CD14-positive monocyte (primary cell): ENCODE data around the gene MPRIP. TPM values are rescaled to one million over a fixed set of nuclear protein-coding genes. Genes with fewer than 3 reads are reported as not detected.
A peak's percentile ranks its signal among the peaks of the same experiment; 100 is the strongest.

Source experiments
- DNase-seq, 3 donors: peaks; one replicate each; pipeline ENCODE4 v3.0.0-alpha.2; 2011 to 2022
- H2AFZ ChIP-seq: 2 replicates; pipeline ENCODE4 v1.6.0; 2012; ENCODE audit warnings: mild to moderate bottlenecking, low read depth, low read length, inconsistent platforms; ENCODE audit not compliant: insufficient read depth, poor library complexity, severe bottlenecking
- H3K27ac ChIP-seq, 2 donors: 1 replicate in 1 of 2; 2 replicates in 1 of 2; pipeline ENCODE4 v1.5.1; 2012 to 2013; ENCODE audit warnings: low read length in 2 of 2, control low read depth in 1 of 2, inconsistent platforms in 1 of 2, low read depth in 1 of 2, mild to moderate bottlenecking in 1 of 2
- H3K27me3 ChIP-seq, 2 donors: one replicate each; pipeline versions ENCODE4 v1.6.0 to v1.6.1; 2011 to 2013; ENCODE audit warnings: low read length in 2 of 2; ENCODE audit not compliant: control insufficient read depth in 2 of 2, insufficient read depth in 2 of 2
- H3K36me3 ChIP-seq, 2 donors: replicated peaks in 1 of 2; 1 replicate in 1 of 2; 2 replicates in 1 of 2; pipeline versions ENCODE4 v1.5.1 to v1.6.1; 2012 to 2013; ENCODE audit warnings: low read length in 2 of 2, control low read depth in 1 of 2, inconsistent platforms in 1 of 2, mild to moderate bottlenecking in 1 of 2; ENCODE audit not compliant: insufficient read depth in 2 of 2, control insufficient read depth in 1 of 2
- H3K4me1 ChIP-seq, 2 donors: 1 replicate in 1 of 2; 2 replicates in 1 of 2; pipeline versions ENCODE4 v1.5.1 to v1.6.1; 2012 to 2013; ENCODE audit warnings: low read length in 2 of 2, control low read depth in 1 of 2, inconsistent platforms in 1 of 2, mild to moderate bottlenecking in 1 of 2, moderate library complexity in 1 of 2; ENCODE audit not compliant: insufficient read depth in 2 of 2, control insufficient read depth in 1 of 2
- H3K4me2 ChIP-seq: replicated peaks from 2 replicates; pipeline ENCODE3; 2012; ENCODE audit warnings: low read length, moderate library complexity, mild to moderate bottlenecking; ENCODE audit not compliant: poor library complexity, severe bottlenecking; ENCODE audit errors: extremely low read depth
- H3K4me3 ChIP-seq, 3 experiments: fragments of 200-600 bp in 1 of 3; sonication (generic) in 1 of 3; replicated peaks in 1 of 3; 1 replicate in 2 of 3; 2 replicates in 1 of 3; pipeline ENCODE4 v1.5.1; 2011 to 2013; ENCODE audit warnings: low read length in 3 of 3, mild to moderate bottlenecking in 3 of 3, control low read depth in 2 of 3, low read depth in 2 of 3, inconsistent platforms in 1 of 3, moderate library complexity in 1 of 3
- H3K79me2 ChIP-seq: 2 replicates; pipeline ENCODE4 v1.6.0; 2012; ENCODE audit warnings: mild to moderate bottlenecking, control low read depth, inconsistent platforms, low read length, moderate library complexity; ENCODE audit not compliant: insufficient read depth
- H3K9ac ChIP-seq: 2 replicates; pipeline ENCODE4 v1.6.0; 2017; ENCODE audit warnings: low read length, mild to moderate bottlenecking; ENCODE audit not compliant: insufficient read depth, poor library complexity, severe bottlenecking
- H3K9me3 ChIP-seq, 2 donors: replicated peaks in 1 of 2; 1 replicate in 1 of 2; 2 replicates in 1 of 2; pipeline versions ENCODE4 v1.5.1 to v1.6.1; 2012 to 2013; ENCODE audit warnings: low read length in 2 of 2, control low read depth in 1 of 2; ENCODE audit not compliant: control insufficient read depth in 1 of 2, insufficient read depth in 1 of 2
- H4K20me1 ChIP-seq: 2 replicates; pipeline ENCODE4 v1.6.0; 2012; ENCODE audit warnings: mild to moderate bottlenecking, low read length, control low read depth, moderate library complexity; ENCODE audit not compliant: insufficient read depth
- H3K27ac Mint-ChIP-seq, 7 donors: one replicate each; pipeline ENCODE4 v1.8.0; 2020; ENCODE audit warnings: mild to moderate bottlenecking in 7 of 7, mixed read lengths in 7 of 7, moderate library complexity in 6 of 7, inconsistent platforms in 2 of 7
- H3K27me3 Mint-ChIP-seq, 3 donors: one replicate each; pipeline ENCODE4 v1.8.0; 2021 to 2022; ENCODE audit warnings: low read depth in 3 of 3, mild to moderate bottlenecking in 3 of 3, mixed read lengths in 3 of 3, moderate library complexity in 3 of 3, inconsistent platforms in 1 of 3
- H3K36me3 Mint-ChIP-seq, 2 donors: one replicate each; pipeline ENCODE4 v1.8.0; 2020; ENCODE audit warnings: mixed read lengths in 2 of 2, inconsistent platforms in 1 of 2, mild to moderate bottlenecking in 1 of 2
- H3K4me1 Mint-ChIP-seq: one replicate; pipeline ENCODE4 v1.8.0; 2020; ENCODE audit warnings: mild to moderate bottlenecking, mixed read lengths
- H3K4me3 Mint-ChIP-seq, 2 donors: one replicate each; pipeline ENCODE4 v1.8.0; 2020; ENCODE audit warnings: mild to moderate bottlenecking in 2 of 2, mixed read lengths in 2 of 2, moderate library complexity in 1 of 2
- H3K9me3 Mint-ChIP-seq, 7 donors: one replicate each; pipeline ENCODE4 v1.8.0; 2020 to 2022; ENCODE audit warnings: mixed read lengths in 7 of 7, mild to moderate bottlenecking in 6 of 7, moderate library complexity in 6 of 7, inconsistent platforms in 2 of 7
- WGBS: methylation state at CpG from one replicate; pipeline ENCODE4 v1.1.5; 2013; ENCODE audit warnings: missing lambda C conversion rate; ENCODE audit not compliant: insufficient coverage; 5-methylcytosine and 5-hydroxymethylcytosine counted together
- intact Hi-C, 2 donors: fragments of 100-400 bp; cut with micrococcal nuclease; formaldehyde crosslinking; loops; one replicate each; pipeline versions ENCODE4 v1.15.0 to v1.15.1; 2023
- polyA plus RNA-seq, 3 donors: library from polyadenylated mRNA; depleted of rRNA in 1 of 3; unstranded in 2 of 3; stranded (reverse) in 1 of 3; fragments of 300-500 nt in 2 of 3; fragments of >200 nt in 1 of 3; fragmentation: Illumina TruSeq in 2 of 3; gene quantifications; 1 replicate in 2 of 3; 2 replicates in 1 of 3; pipeline ENCODE4 v1.2.3, GENCODE V29; 2012 to 2021
- TF ChIP-seq, protein P1 (sequence below): fragments of 200-600 bp; IDR thresholded peaks from one replicate; pipeline ENCODE4 v1.8.0; 2022; ENCODE audit warnings: antibody characterized with exemption, mild to moderate bottlenecking

Gene MPRIP
- polyA plus RNA-seq, 3 donors, result 2.0 to 48.7 (median 2.5) TPM

DNA sequence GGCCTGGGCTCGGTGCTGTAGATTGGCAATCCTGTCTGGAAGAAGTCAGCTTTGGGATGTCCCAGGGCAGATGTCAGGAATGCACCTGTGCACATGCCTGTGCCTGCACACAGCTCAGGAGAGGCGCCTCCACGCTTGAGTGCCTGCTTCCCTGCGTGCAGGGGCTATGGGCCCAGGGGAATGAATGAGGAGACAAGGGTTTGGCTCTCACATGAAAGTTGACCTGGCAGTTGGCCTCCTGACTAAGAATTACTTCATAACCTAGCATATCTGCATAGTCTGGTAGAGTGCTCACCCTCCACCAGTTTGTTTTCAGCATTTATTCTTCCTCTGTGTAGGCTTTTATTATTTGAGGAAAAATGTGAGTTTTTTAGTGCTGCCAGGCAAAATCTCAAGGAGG is 113.8 kb downstream of the MPRIP start:
- Mint-ChIP-seq H3K9me3 (peaks cover 0 to 3% (median 0%) of the 10 kb centered on the region in 7 donors), H3K36me3 (peaks cover 83 to 87% of the 10 kb centered on the region in 2 donors), H3K4me1 (peaks cover 24% of the 10 kb centered on the region), H3K27me3 (peaks cover 0 to 3% (median 0%) of the 10 kb centered on the region in 3 donors), H3K4me3 (no peak overlapping the region), H3K27ac (no peak overlapping the region)
- 100% methylated on average over 1 of the region's 4 CpGs for WGBS
- Histone ChIP-seq H3K27me3 (no peaks in the 10 kb centered on the region), H3K27ac (no peak overlapping the region), H3K36me3 (peaks cover 59 to 82% of the 10 kb centered on the region in 2 donors), H3K79me2 (no peaks in the 10 kb centered on the region), H3K4me3 (no peak overlapping the region), H2AFZ (no peak overlapping the region), H3K4me2 (no peak overlapping the region), H3K4me1 (peaks cover 19 to 20% of the 10 kb centered on the region in 2 donors), H4K20me1 (peaks cover 5% of the 10 kb centered on the region), H3K9ac (no peak overlapping the region), H3K9me3 (no peaks in the 10 kb centered on the region)
- intact Hi-C loops, result no loop called here
- DNase-seq, result no peak
- TF ChIP-seq, protein P1, sequence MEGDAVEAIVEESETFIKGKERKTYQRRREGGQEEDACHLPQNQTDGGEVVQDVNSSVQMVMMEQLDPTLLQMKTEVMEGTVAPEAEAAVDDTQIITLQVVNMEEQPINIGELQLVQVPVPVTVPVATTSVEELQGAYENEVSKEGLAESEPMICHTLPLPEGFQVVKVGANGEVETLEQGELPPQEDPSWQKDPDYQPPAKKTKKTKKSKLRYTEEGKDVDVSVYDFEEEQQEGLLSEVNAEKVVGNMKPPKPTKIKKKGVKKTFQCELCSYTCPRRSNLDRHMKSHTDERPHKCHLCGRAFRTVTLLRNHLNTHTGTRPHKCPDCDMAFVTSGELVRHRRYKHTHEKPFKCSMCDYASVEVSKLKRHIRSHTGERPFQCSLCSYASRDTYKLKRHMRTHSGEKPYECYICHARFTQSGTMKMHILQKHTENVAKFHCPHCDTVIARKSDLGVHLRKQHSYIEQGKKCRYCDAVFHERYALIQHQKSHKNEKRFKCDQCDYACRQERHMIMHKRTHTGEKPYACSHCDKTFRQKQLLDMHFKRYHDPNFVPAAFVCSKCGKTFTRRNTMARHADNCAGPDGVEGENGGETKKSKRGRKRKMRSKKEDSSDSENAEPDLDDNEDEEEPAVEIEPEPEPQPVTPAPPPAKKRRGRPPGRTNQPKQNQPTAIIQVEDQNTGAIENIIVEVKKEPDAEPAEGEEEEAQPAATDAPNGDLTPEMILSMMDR, result no peak

DNA sequence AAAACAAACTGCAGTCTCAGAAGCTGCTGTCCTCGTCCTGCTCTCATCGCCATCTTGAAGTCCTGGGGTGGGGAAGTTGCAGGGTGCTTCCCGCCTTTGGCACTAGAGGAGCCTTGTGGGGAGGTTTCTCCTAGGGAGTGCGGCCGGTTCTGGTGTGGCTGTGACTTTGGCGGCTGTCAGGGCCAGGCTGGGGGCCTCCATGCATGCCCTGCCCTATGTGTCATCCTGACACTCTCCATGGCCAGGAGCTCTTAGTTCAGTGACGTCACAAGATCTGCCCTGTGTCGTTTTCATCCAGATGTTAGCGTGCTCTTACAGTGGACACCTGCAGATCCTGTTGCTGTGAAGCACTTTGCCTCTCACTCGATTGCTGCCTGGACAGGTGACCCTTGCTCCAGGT is 114.3 kb downstream of the MPRIP start:
- 93% methylated on average over 10 of the region's 10 CpGs for WGBS
- H3K36me3 Mint-ChIP-seq, result peaks cover 84 to 91% of the 10 kb centered on the region in 2 donors
- intact Hi-C loops, result no loop called here

More for the DNA sequence above, 114.3 kb downstream of the MPRIP start:
- Histone ChIP-seq H3K4me3 (no peak overlapping the region), H4K20me1 (peaks cover 5% of the 10 kb centered on the region), H3K27me3 (no peaks in the 10 kb centered on the region), H3K9ac (no peak overlapping the region), H3K4me2 (no peak overlapping the region), H3K4me1 (peaks cover 15 to 16% of the 10 kb centered on the region in 2 donors), H3K36me3 (peaks cover 61 to 86% of the 10 kb centered on the region in 2 donors), H3K79me2 (no peaks in the 10 kb centered on the region), H3K9me3 (no peaks in the 10 kb centered on the region), H3K27ac (no peak overlapping the region), H2AFZ (no peak overlapping the region)
- no peak for DNase-seq
- Mint-ChIP-seq H3K4me1 (peaks cover 20% of the 10 kb centered on the region), H3K9me3 (peaks cover 0 to 3% (median 0%) of the 10 kb centered on the region in 7 donors), H3K27ac (peak overlapping the region in 2 of 7 donors; percentile 10 to 42), H3K4me3 (no peak overlapping the region), H3K27me3 (peaks cover 0 to 3% (median 0%) of the 10 kb centered on the region in 3 donors)
- TF ChIP-seq, protein P1, result no peak
